HEK293 (cell line): ENCODE results near the gene SH3BP2.

Source experiments
- PATZ1 ChIP-seq: fragments of 450-650 bp; formaldehyde crosslinking; IDR thresholded peaks from 2 replicates; pipeline ENCODE4 v1.5.1; 2016; ENCODE audit warnings: missing biosample characterization, missing genetic modification characterization
- ZEB2 ChIP-seq: fragments of 450-650 bp; formaldehyde crosslinking; IDR thresholded peaks from 2 replicates; pipeline ENCODE4 v1.5.1; 2016; ENCODE audit warnings: missing biosample characterization, missing genetic modification characterization
- ZNF416 ChIP-seq: fragments of 450-650 bp; formaldehyde crosslinking; IDR thresholded peaks from 2 replicates; pipeline ENCODE4 v1.5.1; 2016; ENCODE audit warnings: missing biosample characterization, missing genetic modification characterization
- ZNF830 ChIP-seq: fragments of 450-650 bp; IDR thresholded peaks from 2 replicates; pipeline ENCODE4 v1.5.0; 2018; ENCODE audit warnings: missing biosample characterization, missing genetic modification characterization, low read depth, mild to moderate bottlenecking, moderate library complexity
- TF ChIP-seq, protein P1 (sequence below): fragments of 450-650 bp; formaldehyde crosslinking; IDR thresholded peaks from 2 replicates; pipeline ENCODE4 v1.5.1; 2016; ENCODE audit warnings: missing biosample characterization, missing genetic modification characterization

DNA sequence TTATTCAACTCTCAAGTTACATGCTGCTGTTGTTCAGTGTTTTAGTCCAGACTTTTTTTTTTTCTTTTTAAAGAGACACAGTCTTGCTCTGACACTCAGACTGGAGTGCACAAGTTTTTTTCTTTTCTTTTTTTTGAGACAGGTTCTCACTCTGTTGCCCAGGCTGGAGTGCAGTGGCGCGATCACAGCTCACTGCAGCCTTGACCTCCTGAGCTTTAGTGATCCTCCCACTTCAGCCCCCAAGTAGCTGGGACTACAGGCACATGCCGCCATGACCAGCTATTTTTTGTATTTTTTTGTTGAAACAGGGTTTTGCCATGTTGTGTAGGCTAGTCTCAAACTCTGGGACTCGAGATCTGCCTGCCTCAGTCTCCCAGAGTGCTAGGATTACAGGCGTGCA lies 62.7 kb downstream of the SH3BP2 start:
- TF ChIP-seq ZNF830 (tag by site-specific recombination): no peak
- TF ChIP-seq, protein P1, sequence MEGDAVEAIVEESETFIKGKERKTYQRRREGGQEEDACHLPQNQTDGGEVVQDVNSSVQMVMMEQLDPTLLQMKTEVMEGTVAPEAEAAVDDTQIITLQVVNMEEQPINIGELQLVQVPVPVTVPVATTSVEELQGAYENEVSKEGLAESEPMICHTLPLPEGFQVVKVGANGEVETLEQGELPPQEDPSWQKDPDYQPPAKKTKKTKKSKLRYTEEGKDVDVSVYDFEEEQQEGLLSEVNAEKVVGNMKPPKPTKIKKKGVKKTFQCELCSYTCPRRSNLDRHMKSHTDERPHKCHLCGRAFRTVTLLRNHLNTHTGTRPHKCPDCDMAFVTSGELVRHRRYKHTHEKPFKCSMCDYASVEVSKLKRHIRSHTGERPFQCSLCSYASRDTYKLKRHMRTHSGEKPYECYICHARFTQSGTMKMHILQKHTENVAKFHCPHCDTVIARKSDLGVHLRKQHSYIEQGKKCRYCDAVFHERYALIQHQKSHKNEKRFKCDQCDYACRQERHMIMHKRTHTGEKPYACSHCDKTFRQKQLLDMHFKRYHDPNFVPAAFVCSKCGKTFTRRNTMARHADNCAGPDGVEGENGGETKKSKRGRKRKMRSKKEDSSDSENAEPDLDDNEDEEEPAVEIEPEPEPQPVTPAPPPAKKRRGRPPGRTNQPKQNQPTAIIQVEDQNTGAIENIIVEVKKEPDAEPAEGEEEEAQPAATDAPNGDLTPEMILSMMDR: no peak
- no peak for TF ChIP-seq ZEB2
- TF ChIP-seq ZNF416 (tag by site-specific recombination): no peak
- no peak for TF ChIP-seq PATZ1 (tag by site-specific recombination)
